Osteoblast (primary cell): ENCODE measurements around the gene CZIB. TPM values are rescaled to one million over a fixed set of nuclear protein-coding genes. Genes with fewer than 3 reads are reported as not detected.
"Not testable (repeated sequence)": the region's sequence is repeated elsewhere in the genome, so short reads cannot be mapped to it uniquely, and the experiment has no call there.

Experiments
- DNase-seq: peaks from one replicate; pipeline ENCODE4 v3.0.0; 2011; ENCODE audit warnings: low spot score, mixed read lengths; ENCODE audit not compliant: insufficient read length; ENCODE audit errors: missing footprints
- H2AFZ ChIP-seq: 2 replicates; pipeline ENCODE4 v1.6.0; 2011; ENCODE audit warnings: mild to moderate bottlenecking, low read length
- H3K27ac ChIP-seq: 2 replicates; pipeline ENCODE4 v1.5.1; 2011; ENCODE audit warnings: mild to moderate bottlenecking, low read depth, low read length, moderate library complexity
- H3K27me3 ChIP-seq: 2 replicates; pipeline ENCODE4 v1.6.0; 2012; ENCODE audit warnings: mild to moderate bottlenecking, control low read depth, inconsistent platforms, low read length, moderate library complexity; ENCODE audit not compliant: insufficient read depth
- H3K36me3 ChIP-seq: 2 replicates; pipeline ENCODE4 v1.5.1; 2011; ENCODE audit warnings: mild to moderate bottlenecking, low read length, control low read depth, moderate library complexity; ENCODE audit not compliant: insufficient read depth
- H3K4me1 ChIP-seq: 2 replicates; pipeline ENCODE4 v1.5.1; 2011; ENCODE audit warnings: mild to moderate bottlenecking, low read length, control low read depth, moderate library complexity; ENCODE audit not compliant: insufficient read depth
- H3K4me2 ChIP-seq: 2 replicates; pipeline ENCODE4 v1.6.0; 2011; ENCODE audit warnings: mild to moderate bottlenecking, low read length; ENCODE audit not compliant: insufficient read depth
- H3K4me3 ChIP-seq: fragments of 200-600 bp; sonication (generic); 3 replicates; pipeline ENCODE4 v1.5.1; 2012; ENCODE audit warnings: mild to moderate bottlenecking, low read length, inconsistent platforms; ENCODE audit not compliant: insufficient read depth
- H3K79me2 ChIP-seq: 2 replicates; pipeline ENCODE4 v1.6.0; 2012; ENCODE audit warnings: mild to moderate bottlenecking, low read length, control low read depth, inconsistent platforms; ENCODE audit not compliant: insufficient read depth
- H3K9me3 ChIP-seq: 2 replicates; pipeline ENCODE4 v1.5.1; 2011; ENCODE audit warnings: low read depth, low read length, control low read depth
- H4K20me1 ChIP-seq: 2 replicates; pipeline ENCODE4 v1.6.0; 2012; ENCODE audit warnings: mild to moderate bottlenecking, low read length, control low read depth; ENCODE audit not compliant: insufficient read depth
- total RNA-seq: library from RNA; depleted of rRNA; stranded (reverse); fragments of >200 nt; gene quantifications from 2 replicates; pipeline ENCODE4 v1.2.3, GENCODE V29; 2012
- TF ChIP-seq, protein P1 (sequence below): IDR thresholded peaks from 2 replicates; pipeline ENCODE4 v1.5.1; 2011; ENCODE audit warnings: mild to moderate bottlenecking, low read depth, low read length, moderate library complexity; ENCODE audit errors: extremely low read depth

CZIB gene
- total RNA-seq, 1 donor, result 63.7 TPM

DNA sequence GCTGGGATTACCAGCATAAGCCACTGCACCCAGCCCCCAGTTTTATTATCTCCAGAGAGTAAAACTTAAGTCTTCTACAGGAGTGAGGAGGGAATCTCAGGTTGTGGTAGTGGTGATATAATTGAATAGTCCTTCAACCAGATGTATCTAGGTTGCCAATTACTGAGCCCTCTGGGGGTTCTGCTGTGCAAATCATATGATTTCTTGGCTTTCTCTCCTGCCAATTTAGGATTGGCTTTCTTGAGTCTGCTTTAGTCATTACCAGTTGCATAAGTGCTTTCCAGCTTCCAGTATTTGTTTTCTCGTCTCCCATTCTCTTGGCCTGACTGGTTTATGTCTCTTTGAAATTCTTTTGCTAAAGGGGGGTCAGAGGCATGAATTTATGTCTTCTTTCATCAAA lies 12.7 kb downstream of the CZIB start:
- no peak for DNase-seq
- Histone ChIP-seq H3K27ac (peak overlapping the region; percentile 24), H3K36me3 (peaks cover 75% of the 10 kb centered on the region), H3K79me2 (peaks cover 5% of the 10 kb centered on the region), H3K4me1 (peaks cover 9% of the 10 kb centered on the region), H3K4me2 (no peak overlapping the region), H2AFZ (no peak overlapping the region), H3K4me3 (no peak overlapping the region), H4K20me1 (no peaks in the 10 kb centered on the region), H3K27me3 (no peaks in the 10 kb centered on the region), H3K9me3 (peaks cover 2% of the 10 kb centered on the region)
- TF ChIP-seq, protein P1, sequence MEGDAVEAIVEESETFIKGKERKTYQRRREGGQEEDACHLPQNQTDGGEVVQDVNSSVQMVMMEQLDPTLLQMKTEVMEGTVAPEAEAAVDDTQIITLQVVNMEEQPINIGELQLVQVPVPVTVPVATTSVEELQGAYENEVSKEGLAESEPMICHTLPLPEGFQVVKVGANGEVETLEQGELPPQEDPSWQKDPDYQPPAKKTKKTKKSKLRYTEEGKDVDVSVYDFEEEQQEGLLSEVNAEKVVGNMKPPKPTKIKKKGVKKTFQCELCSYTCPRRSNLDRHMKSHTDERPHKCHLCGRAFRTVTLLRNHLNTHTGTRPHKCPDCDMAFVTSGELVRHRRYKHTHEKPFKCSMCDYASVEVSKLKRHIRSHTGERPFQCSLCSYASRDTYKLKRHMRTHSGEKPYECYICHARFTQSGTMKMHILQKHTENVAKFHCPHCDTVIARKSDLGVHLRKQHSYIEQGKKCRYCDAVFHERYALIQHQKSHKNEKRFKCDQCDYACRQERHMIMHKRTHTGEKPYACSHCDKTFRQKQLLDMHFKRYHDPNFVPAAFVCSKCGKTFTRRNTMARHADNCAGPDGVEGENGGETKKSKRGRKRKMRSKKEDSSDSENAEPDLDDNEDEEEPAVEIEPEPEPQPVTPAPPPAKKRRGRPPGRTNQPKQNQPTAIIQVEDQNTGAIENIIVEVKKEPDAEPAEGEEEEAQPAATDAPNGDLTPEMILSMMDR, result no peak

DNA sequence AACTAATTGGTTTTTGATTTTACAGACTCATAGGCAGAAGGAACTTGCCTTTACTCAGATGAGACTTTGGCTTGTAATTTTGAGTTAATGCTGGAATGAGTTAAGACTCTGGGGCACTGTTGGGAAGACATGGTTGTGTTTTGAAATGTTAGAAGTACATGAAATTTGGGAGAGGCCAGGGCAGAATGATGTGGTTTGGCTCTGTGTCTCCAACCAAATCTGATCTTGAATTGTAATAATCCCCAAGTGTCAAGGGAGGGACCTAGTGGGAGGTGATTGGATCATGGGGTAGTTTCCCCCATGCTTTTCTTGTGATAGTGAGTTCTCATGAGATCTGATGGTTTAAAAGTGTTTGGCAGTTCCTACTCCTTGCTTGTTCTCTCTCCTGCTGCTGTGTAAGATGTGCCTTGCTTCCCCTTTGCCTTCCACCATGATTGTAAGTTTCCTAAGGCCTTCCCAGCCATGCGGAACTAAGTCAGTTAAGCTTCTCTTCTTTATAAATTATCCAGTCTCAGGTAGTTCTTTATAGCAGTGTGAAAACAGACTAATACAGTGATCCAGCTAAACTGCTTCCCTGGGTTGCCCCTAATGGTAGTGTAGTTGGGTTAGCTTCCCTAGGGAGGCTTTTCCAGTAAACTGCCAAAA lies 13.6 kb downstream of the CZIB start:
- no peaks in the 10 kb centered on the region for H4K20me1 ChIP-seq
- H3K79me2 ChIP-seq, result peaks cover 5% of the 10 kb centered on the region
- DNase-seq, result no peak
- no peak overlapping the region for H2AFZ ChIP-seq
- peaks cover 9% of the 10 kb centered on the region for H3K4me1 ChIP-seq
- H3K27ac ChIP-seq, result no peak overlapping the region
- peaks cover 2% of the 10 kb centered on the region for H3K9me3 ChIP-seq
- peaks cover 72% of the 10 kb centered on the region for H3K36me3 ChIP-seq
- no peaks in the 10 kb centered on the region for H3K27me3 ChIP-seq
- no peak overlapping the region for H3K4me3 ChIP-seq
- H3K4me2 ChIP-seq, result no peak overlapping the region
- TF ChIP-seq, protein P1, result no peak

DNA sequence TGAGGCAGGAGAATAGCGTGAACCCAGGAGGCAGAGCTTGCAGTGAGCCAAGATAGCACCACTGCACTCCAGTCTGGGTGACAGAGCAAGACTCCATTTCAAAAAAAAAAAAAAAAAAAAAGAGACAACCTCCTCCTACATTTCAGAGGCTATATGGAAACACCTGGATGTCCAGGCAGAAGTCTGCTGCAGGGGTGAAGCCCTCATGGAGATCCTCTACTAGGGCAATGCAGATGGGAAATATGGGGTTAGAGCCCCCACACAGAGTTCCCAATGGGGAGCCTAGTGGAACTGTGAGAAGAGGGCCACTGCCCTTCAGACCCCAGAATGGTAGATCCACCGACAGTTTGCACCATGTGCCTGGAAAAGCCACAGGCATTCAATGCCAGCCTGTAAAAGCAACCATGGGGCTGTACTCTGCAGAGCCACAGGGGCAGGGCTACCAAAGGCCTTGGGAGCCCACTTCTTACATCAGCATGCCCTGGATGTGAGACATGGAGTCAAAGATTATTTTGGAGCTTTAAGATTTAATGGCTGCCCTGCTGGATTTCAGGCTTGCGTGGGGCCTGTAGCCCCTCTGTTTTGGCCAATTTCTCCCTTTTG lies 14.2 kb downstream of the CZIB start:
- DNase-seq, H2AFZ ChIP-seq, H3K4me2 ChIP-seq, H3K27ac ChIP-seq, H3K9me3 ChIP-seq, H3K4me1 ChIP-seq, H3K79me2 ChIP-seq, H4K20me1 ChIP-seq, H3K27me3 ChIP-seq, H3K4me3 ChIP-seq: not testable (repeated sequence)
- peaks cover 65% of the 10 kb centered on the region for H3K36me3 ChIP-seq

GRCh38 chr1:53205496-53205895 lies 14.9 kb downstream of the CZIB start:
- H3K4me2 ChIP-seq, H4K20me1 ChIP-seq, H3K27me3 ChIP-seq, DNase-seq, H3K9me3 ChIP-seq, H3K79me2 ChIP-seq, H3K4me1 ChIP-seq, H3K4me3 ChIP-seq, H2AFZ ChIP-seq, H3K27ac ChIP-seq: not testable (repeated sequence)
- peaks cover 62% of the 10 kb centered on the region for H3K36me3 ChIP-seq

- no peak overlapping the region for H3K27ac ChIP-seq
- H3K79me2 ChIP-seq, result peaks cover 13% of the 10 kb centered on the region
- TF ChIP-seq, protein P1, result no peak
- no peak overlapping the region for H3K4me2 ChIP-seq
- peaks cover 44% of the 10 kb centered on the region for H3K36me3 ChIP-seq
- DNase-seq, result no peak
- H3K4me1 ChIP-seq, result peaks cover 9% of the 10 kb centered on the region
- peaks cover 2% of the 10 kb centered on the region for H3K9me3 ChIP-seq
- no peak overlapping the region for H2AFZ ChIP-seq
- H3K27me3 ChIP-seq, result no peaks in the 10 kb centered on the region
- peaks cover 4% of the 10 kb centered on the region for H4K20me1 ChIP-seq
- no peak overlapping the region for H3K4me3 ChIP-seq
Observed at GRCh38 chr1:53203466-53203865, 17.0 kb downstream of the CZIB start.
